ENCODE results near the gene SDK2.

- TF ChIP-seq CTCF (IDR thresholded peaks at IDR 0.05) = no peak
- no peak for TF ChIP-seq POLR2A (IDR thresholded peaks at IDR 0.05)
Measured at GRCh38 chr17:73394512-73395450, 249.5 kb downstream of the SDK2 start.

Data from Peyer's patch (tissue), 4 donors.